Activated CD8-positive, alpha-beta memory T cell treated with anti-CD3 and anti-CD28 coated beads for 48 hours (primary cell): Measurements from ENCODE around the gene TRIM72.
"Not testable (repeated sequence)": the region's sequence is repeated elsewhere in the genome, so short reads cannot be mapped to it uniquely, and the experiment has no call there.

Experiments used
- DNase-seq, 3 experiments: peaks; one replicate each; pipeline ENCODE4 v3.0.0-alpha.2; 2020; ENCODE audit warnings: low read depth in 2 of 3, low spot score in 2 of 3

The TRIM72 gene

DNA sequence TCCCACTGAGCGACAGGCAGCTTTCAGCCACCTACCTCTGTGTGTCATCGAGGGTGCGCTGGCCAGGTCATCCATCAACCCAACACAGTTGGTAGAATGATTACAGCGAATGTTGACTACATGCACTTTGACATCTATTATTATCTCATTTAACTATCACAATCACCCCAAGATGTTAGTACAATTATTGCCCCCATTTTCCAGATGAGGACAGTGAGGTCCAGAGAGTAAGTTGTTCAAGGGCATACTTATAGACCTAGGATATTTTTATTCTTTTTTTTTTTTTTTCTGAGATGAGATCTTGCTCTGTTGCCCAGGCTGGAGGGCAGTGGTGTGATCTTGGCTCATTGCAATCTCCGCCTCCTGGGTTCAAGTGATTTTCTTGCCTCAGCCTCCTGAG is 37.5 kb downstream of the TRIM72 start:
- no peak for DNase-seq

DNA sequence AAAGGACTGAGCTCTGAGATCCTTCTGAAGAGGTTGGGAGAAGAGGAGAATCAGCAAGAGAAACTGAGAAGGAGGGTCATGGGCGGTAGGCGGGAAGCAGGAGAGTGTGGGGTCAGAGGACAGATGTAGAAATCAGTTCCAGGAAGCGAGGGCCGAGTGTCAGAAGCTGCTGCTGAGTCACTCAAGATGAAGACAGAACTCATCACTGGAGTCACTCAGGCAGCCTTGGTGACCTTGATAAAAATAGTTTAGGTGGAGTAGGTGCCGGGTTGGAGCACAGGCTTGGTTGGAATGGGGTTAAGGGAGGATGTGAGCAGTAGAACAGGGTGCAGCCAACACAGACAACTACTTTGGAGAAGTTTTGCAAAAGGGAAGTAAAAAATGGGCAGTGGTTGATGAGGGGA is 39.7 kb downstream of the TRIM72 start:
- peak in 1 of 3 experiments; percentile 33 for DNase-seq

DNA sequence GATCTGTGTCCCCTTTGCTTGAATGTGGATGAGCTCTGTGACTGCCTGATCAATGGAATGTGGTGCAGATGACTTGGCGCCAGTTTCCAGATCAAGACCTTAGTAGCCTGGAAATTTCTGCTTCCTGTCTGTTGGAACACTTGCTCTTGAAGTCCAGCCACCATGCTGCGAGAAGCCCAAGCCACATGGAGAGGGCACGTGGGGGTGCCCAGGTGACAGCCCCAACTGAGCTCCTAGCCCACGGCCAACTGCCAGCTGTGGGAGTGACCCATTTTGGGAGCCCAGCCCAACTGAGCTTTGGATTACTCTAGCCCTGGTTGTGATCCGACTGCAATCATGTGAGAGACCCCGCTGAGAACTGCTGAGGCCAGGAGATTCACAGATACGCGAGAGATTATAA is 42.5 kb downstream of the TRIM72 start:
- DNase-seq = no peak

DNA sequence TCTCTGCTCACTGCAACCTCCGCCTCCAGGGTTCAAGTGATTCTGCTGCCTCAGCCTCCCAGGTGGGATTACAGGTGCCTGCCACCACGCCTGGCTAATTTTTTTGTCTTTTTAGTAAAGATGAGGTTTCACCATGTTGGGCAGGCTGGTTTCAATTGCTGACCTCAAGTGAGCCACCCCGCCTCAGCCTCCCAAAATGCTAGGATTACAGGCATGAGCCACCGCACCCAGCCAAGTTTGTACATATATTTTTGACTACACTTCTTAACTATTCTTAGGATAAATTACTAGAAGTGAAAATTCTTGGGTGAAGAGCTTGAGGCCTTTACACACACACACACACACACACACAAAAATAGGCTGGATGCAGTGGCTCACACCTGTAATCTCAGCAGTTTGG is 44.4 kb downstream of the TRIM72 start:
- no peak for DNase-seq

DNA sequence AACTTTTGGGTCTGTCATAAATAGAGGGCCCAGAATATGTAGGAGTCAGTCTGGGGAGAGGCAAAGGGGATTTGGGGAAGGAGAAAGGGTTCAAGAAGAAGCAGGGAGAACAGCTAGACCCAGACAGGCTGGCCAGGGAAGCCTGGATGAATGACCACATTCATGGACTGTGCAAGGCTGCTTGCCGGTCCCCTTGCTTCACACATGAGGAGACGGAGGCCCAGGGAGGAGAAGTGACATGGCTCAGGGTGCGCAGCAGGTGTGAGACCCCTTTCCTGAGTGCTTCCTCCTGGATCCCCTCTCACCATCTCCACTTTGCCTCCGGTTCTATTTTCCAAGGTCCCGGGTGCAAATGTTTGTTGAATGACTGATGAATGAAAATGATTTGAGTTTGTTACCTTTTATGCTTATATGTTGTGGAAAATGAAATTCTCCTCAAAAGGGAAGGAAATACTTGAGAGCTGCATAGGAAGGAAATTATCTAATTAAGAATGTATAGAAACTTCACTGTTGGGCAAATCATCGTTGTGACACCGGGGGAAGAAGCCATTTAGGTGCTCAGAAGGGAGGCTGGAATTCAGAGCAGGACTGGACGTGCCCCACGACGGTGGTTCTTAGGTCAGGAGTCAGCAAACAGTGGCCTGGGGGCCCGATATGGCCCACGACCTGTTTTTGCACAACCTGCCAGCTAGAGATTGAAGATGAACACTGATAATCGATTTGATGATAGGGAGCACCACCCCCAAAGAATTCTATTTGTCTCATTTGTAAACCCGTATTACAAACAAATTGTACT is 46.4 kb downstream of the TRIM72 start:
- DNase-seq = no peak

DNA sequence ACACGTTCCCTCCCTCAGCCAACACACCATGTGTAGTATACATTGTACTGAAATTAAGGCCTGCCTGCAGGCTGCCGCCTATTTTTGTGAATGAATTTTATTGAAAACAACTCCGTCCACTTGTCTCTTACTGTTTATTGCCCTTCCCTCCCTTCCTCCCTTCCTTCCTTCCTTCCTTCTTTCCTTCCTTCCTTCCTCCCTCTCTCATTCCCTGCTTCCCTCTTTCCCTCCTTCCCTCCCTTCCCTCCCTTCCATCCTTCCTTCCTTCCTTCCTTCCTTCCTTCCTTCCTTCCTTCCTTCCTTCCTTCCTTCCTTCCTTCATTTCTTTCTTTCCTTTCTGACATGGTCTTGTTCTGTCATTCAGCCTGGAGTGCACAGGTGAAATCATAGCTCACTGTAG is 48.2 kb downstream of the TRIM72 start:
- no peak for DNase-seq

DNA sequence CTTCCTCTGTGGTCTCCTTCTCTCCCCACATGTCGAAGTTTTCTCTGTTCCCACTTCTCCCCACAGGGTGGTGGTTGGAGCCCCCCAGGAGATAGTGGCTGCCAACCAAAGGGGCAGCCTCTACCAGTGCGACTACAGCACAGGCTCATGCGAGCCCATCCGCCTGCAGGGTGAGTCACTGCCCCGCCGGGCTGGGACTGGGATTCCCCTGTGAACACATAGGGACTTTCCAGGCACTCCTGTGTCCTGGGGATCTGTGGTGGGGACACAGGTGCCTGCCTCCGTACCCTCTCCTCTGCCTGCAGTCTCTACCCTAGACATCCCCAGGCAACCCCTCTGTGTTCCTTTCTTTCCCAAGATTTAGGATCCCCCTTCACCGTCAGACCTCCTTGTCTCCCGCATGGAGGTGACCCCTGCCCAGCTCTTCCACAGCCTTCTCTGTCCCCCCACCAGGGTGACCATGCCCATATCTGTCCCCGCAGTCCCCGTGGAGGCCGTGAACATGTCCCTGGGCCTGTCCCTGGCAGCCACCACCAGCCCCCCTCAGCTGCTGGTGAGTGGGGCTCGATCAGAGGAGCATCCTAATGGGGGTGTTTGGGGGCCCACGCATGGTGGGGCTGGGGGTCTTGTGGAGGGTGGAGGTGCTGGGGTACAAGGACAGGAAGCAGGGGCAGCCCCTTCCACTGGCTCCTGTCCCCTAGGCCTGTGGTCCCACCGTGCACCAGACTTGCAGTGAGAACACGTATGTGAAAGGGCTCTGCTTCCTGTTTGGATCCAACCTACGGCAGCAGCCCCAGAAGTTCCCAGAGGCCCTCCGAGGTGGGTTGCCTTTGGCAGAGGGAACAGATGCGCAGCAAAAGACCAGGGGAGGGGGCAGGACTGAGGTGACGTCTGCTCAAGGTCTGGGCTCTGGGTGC is 51.7 kb downstream of the TRIM72 start:
- peak; percentile 35 to 73 (median 52) for DNase-seq

DNA sequence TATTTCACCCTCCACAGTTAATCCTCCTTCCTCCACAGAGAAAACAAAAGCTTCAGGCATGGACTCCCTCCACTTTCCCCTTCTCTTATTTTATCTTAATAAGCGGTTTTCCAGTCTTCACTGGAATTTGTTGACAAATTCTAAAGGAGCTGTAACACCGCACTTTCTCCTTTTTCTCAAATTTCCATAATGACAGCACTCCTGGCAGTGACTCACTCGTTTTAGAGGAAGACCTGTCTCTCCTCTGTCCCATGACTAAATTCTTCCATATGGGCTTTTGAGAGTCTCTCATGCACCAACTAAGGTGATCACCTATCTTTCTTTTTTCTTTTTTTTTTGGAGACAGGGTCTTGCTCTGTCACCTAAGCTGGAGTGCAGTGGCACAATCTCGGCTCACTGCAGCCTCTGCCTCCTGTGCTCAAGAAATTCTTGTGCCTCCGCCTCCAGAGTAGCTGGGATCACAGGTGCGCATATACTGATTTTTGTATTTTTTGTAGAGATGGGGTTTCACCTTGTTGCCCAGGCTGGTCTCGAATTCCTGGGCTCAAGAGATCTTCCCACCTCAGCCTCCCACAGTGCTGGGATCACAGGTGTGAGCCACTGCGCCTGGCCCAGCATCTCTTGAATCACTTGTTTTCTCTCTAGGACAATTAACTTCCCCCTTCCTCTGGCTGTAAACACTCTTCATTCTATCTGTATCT is 53.6 kb downstream of the TRIM72 start:
- DNase-seq = no peak

DNA sequence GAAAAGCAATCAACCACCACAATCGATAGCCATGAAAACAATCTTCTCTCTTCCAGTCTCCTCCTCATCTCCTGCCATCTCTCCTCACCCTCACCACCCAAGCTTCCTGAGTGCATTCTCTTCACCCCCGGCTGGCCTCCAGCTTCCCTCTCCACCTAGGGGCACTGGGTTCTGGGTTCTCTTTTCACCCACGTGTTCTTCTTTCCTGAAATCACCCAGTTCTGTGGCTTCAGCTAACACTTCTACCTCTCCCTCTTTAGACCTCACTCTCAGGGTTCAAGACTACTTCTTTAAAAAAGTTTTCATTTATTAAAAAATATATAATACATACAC is 54.1 kb downstream of the TRIM72 start:
- DNase-seq = no peak

DNA sequence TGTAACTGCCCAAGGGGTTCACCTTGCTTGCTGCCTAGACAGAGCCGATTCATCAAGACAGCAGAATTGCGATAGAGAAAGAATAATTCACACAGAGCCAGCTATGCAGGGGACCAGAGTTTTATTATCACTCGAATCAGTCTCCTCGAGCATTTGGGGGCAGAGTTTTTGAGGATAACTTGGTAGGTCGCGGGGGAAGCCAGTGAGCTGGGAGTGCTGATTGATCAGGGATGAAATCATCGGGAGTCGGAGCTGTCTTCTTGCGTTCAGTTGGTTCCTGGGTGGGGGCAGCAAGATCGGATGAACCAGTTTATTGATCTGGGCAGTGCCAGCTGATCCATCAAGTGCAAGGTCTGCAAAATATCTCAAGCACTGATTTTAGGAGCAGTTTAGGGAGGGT is 55.0 kb downstream of the TRIM72 start:
- DNase-seq = no peak

DNA sequence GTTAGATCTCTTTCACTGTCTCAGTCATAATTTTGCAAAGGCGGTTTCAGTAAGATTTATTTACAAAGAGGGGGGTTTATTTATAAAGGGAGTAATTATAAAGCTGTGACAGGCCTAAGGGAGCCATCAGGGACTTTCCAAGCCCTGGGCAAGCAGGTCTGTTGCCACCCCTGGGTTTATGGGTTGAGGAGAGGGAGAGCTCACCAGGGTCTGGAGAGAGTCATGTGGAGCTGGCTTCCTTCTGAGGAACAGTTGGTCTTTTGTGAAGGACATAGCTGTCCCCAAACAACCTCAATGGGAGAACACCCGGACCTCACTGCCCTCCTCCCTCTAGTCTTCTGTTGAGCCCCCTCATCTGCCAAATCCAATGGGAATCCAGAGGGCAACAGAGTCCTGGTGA is 55.6 kb downstream of the TRIM72 start:
- DNase-seq = no peak

DNA sequence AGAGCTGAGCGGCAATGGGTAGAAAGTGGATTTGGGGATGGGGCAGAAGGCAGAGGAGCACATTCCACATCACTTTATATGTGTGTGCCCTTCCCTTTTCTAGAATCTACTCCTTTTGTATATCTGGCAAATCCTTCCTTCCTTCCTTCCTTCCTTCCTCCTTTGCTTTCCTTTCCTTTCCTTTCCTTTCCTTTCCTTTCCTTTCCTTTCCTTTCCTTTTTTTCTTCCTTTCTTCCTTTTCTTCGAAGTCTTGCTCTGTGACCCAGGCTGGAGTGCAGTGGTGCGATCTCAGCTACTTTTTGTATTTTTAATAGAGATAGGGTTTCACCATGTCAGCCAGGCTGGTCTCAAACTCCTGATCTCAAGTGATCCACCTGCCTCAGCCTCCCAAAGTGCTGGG is 56.1 kb downstream of the TRIM72 start:
- not testable (repeated sequence) for DNase-seq

DNA sequence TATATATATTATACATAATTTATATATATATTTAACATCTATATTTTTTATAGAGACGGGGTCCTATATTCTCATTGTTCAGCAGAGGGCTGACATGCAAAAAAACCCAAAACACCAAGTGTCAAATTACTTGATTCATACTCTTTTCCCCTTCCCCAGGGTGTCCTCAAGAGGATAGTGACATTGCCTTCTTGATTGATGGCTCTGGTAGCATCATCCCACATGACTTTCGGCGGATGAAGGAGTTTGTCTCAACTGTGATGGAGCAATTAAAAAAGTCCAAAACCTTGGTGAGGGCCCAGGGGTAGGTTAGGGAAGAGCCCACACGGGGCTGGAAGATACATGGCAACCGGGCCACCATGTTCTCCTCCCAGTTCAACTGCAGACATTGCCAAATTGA is 56.9 kb downstream of the TRIM72 start:
- DNase-seq = no peak

DNA sequence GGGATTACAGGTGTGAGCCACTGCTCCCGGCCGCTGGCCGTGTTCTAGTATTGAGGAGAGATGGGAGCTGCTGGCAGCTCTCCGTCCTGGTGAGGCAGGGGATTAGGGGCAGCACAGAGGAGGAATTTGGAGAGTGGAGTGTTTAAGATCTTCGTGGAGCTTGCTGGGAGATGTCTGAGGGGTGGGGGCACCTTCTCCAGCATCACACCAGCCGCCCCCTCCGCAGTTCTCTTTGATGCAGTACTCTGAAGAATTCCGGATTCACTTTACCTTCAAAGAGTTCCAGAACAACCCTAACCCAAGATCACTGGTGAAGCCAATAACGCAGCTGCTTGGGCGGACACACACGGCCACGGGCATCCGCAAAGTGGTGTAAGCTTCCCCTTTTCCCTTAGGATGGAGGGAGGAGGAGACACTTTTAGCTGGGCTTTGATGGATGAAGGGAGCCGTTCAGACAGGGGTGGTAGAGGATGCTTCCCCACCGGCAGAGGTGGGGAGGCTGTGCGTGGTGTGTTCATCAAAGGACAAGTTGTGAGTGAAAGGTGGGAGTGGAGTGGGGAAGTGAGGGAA is 57.8 kb downstream of the TRIM72 start:
- no peak for DNase-seq

DNA sequence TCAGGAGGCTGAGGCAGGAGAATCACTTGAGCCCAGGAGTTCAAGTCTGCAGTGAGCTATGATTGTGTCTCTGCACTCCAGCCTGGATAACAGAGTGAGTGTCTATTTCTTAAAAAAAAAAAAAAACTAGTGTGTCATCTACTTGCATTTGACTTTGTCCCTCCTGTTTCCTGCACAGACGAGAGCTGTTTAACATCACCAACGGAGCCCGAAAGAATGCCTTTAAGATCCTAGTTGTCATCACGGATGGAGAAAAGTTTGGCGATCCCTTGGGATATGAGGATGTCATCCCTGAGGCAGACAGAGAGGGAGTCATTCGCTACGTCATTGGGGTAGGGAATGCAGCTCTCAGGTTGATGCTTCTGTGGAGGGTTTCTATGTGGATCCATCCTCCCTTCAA is 59.3 kb downstream of the TRIM72 start:
- no peak for DNase-seq

DNA sequence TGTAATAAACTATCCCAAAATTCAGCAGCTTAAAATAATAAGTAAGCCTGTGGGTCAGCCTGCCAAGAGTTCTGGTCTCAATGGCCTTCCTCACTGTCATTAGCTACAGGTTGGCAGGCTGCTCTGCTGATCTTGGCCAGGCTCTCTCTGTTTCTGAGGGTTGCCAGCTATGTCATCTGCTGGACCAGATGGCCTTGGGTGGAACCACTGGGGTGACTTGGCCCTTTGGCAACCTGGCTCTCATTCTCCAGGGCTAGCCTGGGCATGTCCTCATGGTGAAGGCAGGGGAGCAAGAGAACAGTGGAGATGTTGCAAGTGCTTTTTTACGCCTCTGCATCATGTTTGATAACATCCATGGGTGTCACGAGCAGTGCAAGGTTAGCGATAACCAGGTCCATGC is 59.8 kb downstream of the TRIM72 start:
- no peak for DNase-seq

DNA sequence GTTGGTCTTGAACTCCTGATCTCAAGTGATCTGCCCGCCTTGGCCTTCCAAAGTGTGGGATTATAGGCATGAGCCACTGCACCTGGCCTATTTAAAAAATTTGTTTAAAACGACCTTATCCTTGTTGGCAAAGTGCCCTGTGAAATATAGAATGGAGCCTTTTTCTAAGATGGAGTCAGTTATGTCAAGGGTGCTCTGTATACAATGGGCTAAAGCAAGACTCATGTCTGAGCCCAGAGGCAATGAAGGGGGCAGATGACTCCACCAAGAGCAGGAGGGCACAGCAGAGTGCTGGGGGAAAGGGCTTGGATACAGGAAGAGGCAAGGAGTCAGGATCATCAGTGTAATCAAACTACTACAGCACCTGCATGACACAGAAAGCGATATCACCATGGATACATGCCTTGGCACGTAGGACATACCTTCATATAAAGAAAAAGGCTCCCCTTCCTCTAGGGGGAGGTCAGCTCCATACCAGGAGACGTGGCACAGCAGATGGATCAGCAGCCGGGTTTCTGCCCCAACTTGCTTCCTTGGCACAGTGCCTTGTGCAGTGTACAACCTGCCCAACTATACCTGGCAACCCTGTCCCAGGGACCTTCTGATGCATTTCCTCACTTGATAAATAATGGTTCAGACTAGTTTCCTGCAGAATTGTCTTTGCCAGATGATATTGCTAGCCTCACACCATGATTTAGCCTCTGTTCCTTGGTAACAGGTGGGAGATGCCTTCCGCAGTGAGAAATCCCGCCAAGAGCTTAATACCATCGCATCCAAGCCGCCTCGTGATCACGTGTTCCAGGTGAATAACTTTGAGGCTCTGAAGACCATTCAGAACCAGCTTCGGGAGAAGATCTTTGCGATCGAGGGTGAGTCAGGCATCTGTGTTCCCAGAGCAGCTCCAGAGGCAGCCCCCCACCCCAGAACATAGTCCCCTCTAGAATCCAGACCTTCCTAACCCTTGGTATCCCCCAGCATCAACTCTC is 61.2 kb downstream of the TRIM72 start:
- no peak for DNase-seq

DNA sequence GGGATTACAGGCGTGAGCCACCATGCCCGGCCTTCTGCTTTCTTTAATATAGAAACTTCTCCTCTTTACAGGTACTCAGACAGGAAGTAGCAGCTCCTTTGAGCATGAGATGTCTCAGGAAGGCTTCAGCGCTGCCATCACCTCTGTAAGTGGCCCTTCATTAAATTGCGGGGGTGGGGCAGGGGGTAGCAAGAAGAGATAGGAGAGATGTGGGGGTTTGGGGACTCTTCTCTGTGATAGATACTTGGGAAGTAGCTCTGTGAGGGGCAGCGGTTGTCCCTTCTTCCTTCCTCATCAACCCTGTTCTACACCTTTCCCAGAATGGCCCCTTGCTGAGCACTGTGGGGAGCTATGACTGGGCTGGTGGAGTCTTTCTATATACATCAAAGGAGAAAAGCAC is 62.7 kb downstream of the TRIM72 start:
- DNase-seq = no peak

DNA sequence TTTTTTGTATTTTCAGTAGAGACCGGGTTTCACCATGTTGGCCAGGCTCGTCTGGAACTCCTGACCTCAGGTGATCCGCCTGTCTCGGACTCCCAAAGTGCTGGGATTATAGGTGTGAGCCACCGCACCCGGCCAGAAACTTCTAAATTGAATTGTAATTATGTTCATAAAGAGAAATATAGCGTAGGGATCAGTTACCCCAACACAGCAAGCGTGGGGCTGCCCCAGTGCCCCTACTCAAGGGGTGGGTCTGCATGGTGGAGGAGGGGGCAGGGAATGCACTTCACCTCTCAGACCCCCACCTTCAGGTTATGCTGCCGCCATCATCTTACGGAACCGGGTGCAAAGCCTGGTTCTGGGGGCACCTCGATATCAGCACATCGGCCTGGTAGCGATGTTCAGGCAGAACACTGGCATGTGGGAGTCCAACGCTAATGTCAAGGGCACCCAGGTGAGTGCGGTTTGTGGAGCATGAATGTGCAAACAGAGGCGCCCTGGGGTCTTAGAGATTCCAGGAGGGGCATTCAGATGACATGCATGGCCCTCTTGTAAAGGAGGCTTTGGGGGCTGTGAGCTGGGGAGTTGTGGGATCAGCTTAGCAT is 63.8 kb downstream of the TRIM72 start:
- no peak for DNase-seq

DNA sequence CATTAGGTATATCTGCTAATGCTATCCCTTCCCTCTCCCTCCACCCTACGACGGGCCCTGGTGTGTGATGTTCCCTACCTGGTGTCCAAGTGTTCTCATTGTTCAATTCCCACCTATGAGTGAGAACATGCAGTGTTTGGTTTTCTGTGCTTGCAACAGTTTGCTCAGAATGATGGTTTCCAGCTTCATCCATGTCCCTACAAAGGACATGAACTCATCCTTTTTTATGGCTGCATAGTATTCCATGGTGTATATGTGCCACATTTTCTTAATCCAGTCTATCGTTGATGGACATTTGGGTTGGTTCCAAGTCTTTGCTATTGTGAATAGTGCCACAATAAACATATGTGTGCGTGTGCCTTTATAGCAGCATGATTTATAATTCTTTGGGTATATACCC is 64.9 kb downstream of the TRIM72 start:
- not testable (repeated sequence) for DNase-seq
